MM.1S (cell line): ENCODE results near the gene EFCAB6.

Experiments used
- DNase-seq: peaks from one replicate; pipeline ENCODE4 v3.0.0-alpha.2; 2015
- H2AFZ ChIP-seq: fragments of 300-600 bp; sonication (generic); 2 replicates; pipeline ENCODE4 v1.6.0; 2016; ENCODE audit warnings: antibody characterized with exemption, low read length
- H3F3A ChIP-seq: fragments of 300-600 bp; sonication (generic); 2 replicates; pipeline ENCODE4 v1.6.1; 2016; ENCODE audit warnings: mild to moderate bottlenecking, antibody characterized with exemption, low read length, moderate library complexity, mixed read lengths; ENCODE audit not compliant: insufficient read depth
- H3K27ac ChIP-seq: fragments of 300-600 bp; sonication (generic); 2 replicates; pipeline ENCODE4 v1.5.1; 2016; ENCODE audit warnings: mild to moderate bottlenecking, low read length
- H3K27me3 ChIP-seq: fragments of 300-600 bp; sonication (generic); replicated peaks from 2 replicates; pipeline ENCODE4 v1.6.0; 2016; ENCODE audit warnings: low read length; ENCODE audit not compliant: insufficient read depth
- H3K36me3 ChIP-seq: fragments of 300-600 bp; sonication (generic); replicated peaks from 2 replicates; pipeline ENCODE4 v1.6.1; 2016; ENCODE audit warnings: mild to moderate bottlenecking, low read length, mixed read lengths; ENCODE audit not compliant: insufficient read depth
- H3K4me1 ChIP-seq: fragments of 300-600 bp; sonication (generic); 2 replicates; pipeline ENCODE4 v1.6.1; 2016; ENCODE audit warnings: low read length, mixed read lengths
- H3K4me2 ChIP-seq: fragments of 300-600 bp; sonication (generic); 2 replicates; pipeline ENCODE4 v1.6.0; 2016; ENCODE audit warnings: low read depth, low read length
- H3K4me3 ChIP-seq: fragments of 300-600 bp; sonication (generic); 2 replicates; pipeline ENCODE4 v1.5.1; 2016; ENCODE audit warnings: low read length, mixed read lengths
- H3K79me2 ChIP-seq: fragments of 300-600 bp; sonication (generic); 2 replicates; pipeline ENCODE4 v1.6.1; 2016; ENCODE audit warnings: mixed run types, low read length, mixed read lengths
- H3K9ac ChIP-seq: fragments of 300-600 bp; sonication (generic); 2 replicates; pipeline ENCODE4 v1.6.1; 2016; ENCODE audit warnings: low read length, mixed read lengths
- H3K9me2 ChIP-seq: fragments of 300-600 bp; sonication (generic); replicated peaks from 2 replicates; pipeline ENCODE4 v1.6.1; 2016; ENCODE audit warnings: mild to moderate bottlenecking, low read length, mixed read lengths; ENCODE audit not compliant: insufficient read depth
- H3K9me3 ChIP-seq: fragments of 300-600 bp; sonication (generic); replicated peaks from 2 replicates; pipeline ENCODE4 v1.6.1; 2016; ENCODE audit warnings: mild to moderate bottlenecking, low read length, mixed read lengths; ENCODE audit not compliant: insufficient read depth
- H4K20me1 ChIP-seq: fragments of 300-600 bp; sonication (generic); 2 replicates; pipeline ENCODE4 v1.6.1; 2016; ENCODE audit warnings: mild to moderate bottlenecking, low read length, moderate library complexity, mixed read lengths; ENCODE audit not compliant: insufficient read depth
- CTCF ChIP-seq: fragments of 300-600 bp; sonication (generic); IDR thresholded peaks from 2 replicates; pipeline ENCODE4 v1.5.1; 2016; ENCODE audit warnings: antibody characterized with exemption, low read length, mixed read lengths
- EZH2 ChIP-seq: fragments of 300-600 bp; sonication (generic); optimal IDR thresholded peaks from 2 replicates; pipeline ENCODE3; 2017; ENCODE audit warnings: low read depth, mild to moderate bottlenecking, antibody characterized with exemption, low read length, mixed read lengths
- EZH2phosphoT487 ChIP-seq: fragments of 300-600 bp; sonication (generic); IDR thresholded peaks from 2 replicates; pipeline ENCODE4 v1.6.1; 2018; ENCODE audit warnings: antibody characterized with exemption, low read length

EFCAB6 gene

GRCh38 chr22:43830931-43831560, 18.9 kb upstream of the EFCAB6 start:
- Histone ChIP-seq H3K4me2 (no peak overlapping the region), H3K9me2 (no peaks in the 10 kb centered on the region), H3K9ac (no peak overlapping the region)

GRCh38 chr22:43829904-43830851, 18.1 kb upstream of the EFCAB6 start:
- Histone ChIP-seq H3K27me3 (peaks cover 90% of the 10 kb centered on the region), H3K79me2 (no peaks in the 10 kb centered on the region), H3K9me3 (no peaks in the 10 kb centered on the region), H3K36me3 (no peaks in the 10 kb centered on the region), H3K4me3 (no peak overlapping the region), H2AFZ (no peak overlapping the region), H3F3A (no peaks in the 10 kb centered on the region), H4K20me1 (no peaks in the 10 kb centered on the region), H3K4me1 (no peaks in the 10 kb centered on the region), H3K9ac (no peak overlapping the region), H3K4me2 (no peak overlapping the region), H3K9me2 (no peaks in the 10 kb centered on the region), H3K27ac (no peak overlapping the region)
- TF ChIP-seq EZH2, result no peak
- TF ChIP-seq CTCF, result no peak
- no peak for TF ChIP-seq EZH2phosphoT487
- DNase-seq, result no peak

More at GRCh38 chr22:43830931-43831560, 18.9 kb upstream of the EFCAB6 start:
- Histone ChIP-seq H3K9me3 (no peaks in the 10 kb centered on the region), H3K27ac (no peak overlapping the region), H3K27me3 (peaks cover 88% of the 10 kb centered on the region), H4K20me1 (no peaks in the 10 kb centered on the region), H3F3A (no peaks in the 10 kb centered on the region), H3K79me2 (no peaks in the 10 kb centered on the region), H3K4me1 (no peaks in the 10 kb centered on the region), H2AFZ (no peak overlapping the region), H3K4me3 (no peak overlapping the region), H3K36me3 (no peaks in the 10 kb centered on the region)
- DNase-seq, result no peak
- no peak for TF ChIP-seq EZH2
- no peak for TF ChIP-seq CTCF
- TF ChIP-seq EZH2phosphoT487, result no peak

GRCh38 chr22:43828998-43829782, 17.1 kb upstream of the EFCAB6 start:
- H3K27ac ChIP-seq, result no peak overlapping the region

More at GRCh38 chr22:43828998-43829782, 17.1 kb upstream of the EFCAB6 start:
- no peaks in the 10 kb centered on the region for H3F3A ChIP-seq
- no peaks in the 10 kb centered on the region for H4K20me1 ChIP-seq
- no peaks in the 10 kb centered on the region for H3K4me1 ChIP-seq
- peaks cover 98% of the 10 kb centered on the region for H3K27me3 ChIP-seq
- DNase-seq, result no peak
- no peak overlapping the region for H3K9ac ChIP-seq
- H3K9me3 ChIP-seq, result no peaks in the 10 kb centered on the region
- no peaks in the 10 kb centered on the region for H3K79me2 ChIP-seq
- no peak for TF ChIP-seq EZH2phosphoT487
- TF ChIP-seq EZH2, result no peak
- no peak for TF ChIP-seq CTCF
- no peak overlapping the region for H2AFZ ChIP-seq
- H3K9me2 ChIP-seq, result no peaks in the 10 kb centered on the region
- H3K36me3 ChIP-seq, result no peaks in the 10 kb centered on the region
- no peak overlapping the region for H3K4me2 ChIP-seq
- no peak overlapping the region for H3K4me3 ChIP-seq
